Ishikawa (cell line): Measurements from ENCODE around the gene PMFBP1.

ENCODE experiments used
- CEBPB ChIP-seq: IDR thresholded peaks from 2 replicates; pipeline ENCODE4 v1.6.1; 2012
- CREB1 ChIP-seq: IDR thresholded peaks from 2 replicates; pipeline ENCODE4 v1.6.1; 2012; ENCODE audit warnings: low read depth
- EGR1 ChIP-seq: IDR thresholded peaks from 2 replicates; pipeline ENCODE4 v1.6.1; 2012
- EP300 ChIP-seq: IDR thresholded peaks from 2 replicates; pipeline ENCODE4 v1.6.1; 2012; ENCODE audit warnings: borderline replicate concordance
- FOXM1 ChIP-seq: IDR thresholded peaks from 2 replicates; pipeline ENCODE4 v1.6.1; 2012; ENCODE audit warnings: low read depth, borderline replicate concordance
- MAX ChIP-seq: IDR thresholded peaks from 2 replicates; pipeline ENCODE4 v1.6.1; 2012
- NFIC ChIP-seq: IDR thresholded peaks from 2 replicates; pipeline ENCODE4 v1.6.1; 2012
- RAD21 ChIP-seq: IDR thresholded peaks from 2 replicates; pipeline ENCODE4 v1.6.1; 2012; ENCODE audit warnings: low read depth
- REST ChIP-seq: IDR thresholded peaks from 2 replicates; pipeline ENCODE4 v1.6.1; 2012; ENCODE audit warnings: low read depth, mild to moderate bottlenecking
- TAF1 ChIP-seq: IDR thresholded peaks from 2 replicates; pipeline ENCODE4 v1.6.1; 2012; ENCODE audit warnings: low read depth, mild to moderate bottlenecking
- TCF12 ChIP-seq: IDR thresholded peaks from 2 replicates; pipeline ENCODE4 v1.6.1; 2012; ENCODE audit warnings: low read depth
- TEAD4 ChIP-seq: IDR thresholded peaks from 2 replicates; pipeline ENCODE4 v1.6.1; 2012
- USF1 ChIP-seq: IDR thresholded peaks from 2 replicates; pipeline ENCODE4 v1.6.1; 2012
- YY1 ChIP-seq: IDR thresholded peaks from 2 replicates; pipeline ENCODE4 v1.6.1; 2012; ENCODE audit warnings: low read depth
- ZBTB7A ChIP-seq: IDR thresholded peaks from 2 replicates; pipeline ENCODE4 v1.6.1; 2012; ENCODE audit warnings: low read depth

PMFBP1 gene

GRCh38 chr16:72210555-72210954 lies 38.6 kb upstream of the PMFBP1 start:
- TF ChIP-seq USF1 (no peak), TCF12 (no peak), CEBPB (no peak), TEAD4 (no peak), FOXM1 (no peak)

- TF ChIP-seq YY1 (no peak), CEBPB (no peak), TCF12 (no peak)
Observed at GRCh38 chr16:72210072-72210471, 38.1 kb upstream of the PMFBP1 start.

GRCh38 chr16:72206299-72206698 lies 34.3 kb upstream of the PMFBP1 start:
- no peak for TF ChIP-seq CREB1
- no peak for TF ChIP-seq FOXM1

- TF ChIP-seq FOXM1 = no peak
- no peak for TF ChIP-seq EP300
- TF ChIP-seq NFIC = no peak
- TF ChIP-seq TCF12 = no peak
- no peak for TF ChIP-seq REST
- no peak for TF ChIP-seq MAX
- no peak for TF ChIP-seq CREB1
- no peak for TF ChIP-seq USF1
Observed at GRCh38 chr16:72203401-72203800, 31.4 kb upstream of the PMFBP1 start.

GRCh38 chr16:72202014-72202413 lies 30.1 kb upstream of the PMFBP1 start:
- TF ChIP-seq TAF1 = no peak
- TF ChIP-seq ZBTB7A = no peak
- no peak for TF ChIP-seq TCF12
- no peak for TF ChIP-seq NFIC
- no peak for TF ChIP-seq YY1
- TF ChIP-seq USF1 = no peak
- no peak for TF ChIP-seq CREB1
- TF ChIP-seq EGR1 = no peak
- TF ChIP-seq REST = no peak
- no peak for TF ChIP-seq TEAD4
- TF ChIP-seq RAD21 = no peak
- no peak for TF ChIP-seq CEBPB
- TF ChIP-seq MAX = no peak

GRCh38 chr16:72201387-72201786 lies 29.4 kb upstream of the PMFBP1 start:
- TF ChIP-seq REST (no peak), YY1 (no peak), FOXM1 (no peak), TCF12 (no peak), RAD21 (no peak), TAF1 (no peak)
